Brain microvascular endothelial cell (primary cell): ENCODE measurements around the gene MPHOSPH9.

Experiments used
- DNase-seq: peaks from one replicate; pipeline ENCODE4 v3.0.0-alpha.2; 2020
- H3K27ac ChIP-seq: fragments of 250-450 bp; sonication (Bioruptor Pico); 2 replicates; pipeline ENCODE4 v1.5.1; 2020; ENCODE audit warnings: mild to moderate bottlenecking, moderate library complexity
- H3K27me3 ChIP-seq: fragments of 250-450 bp; sonication (Bioruptor Pico); replicated peaks from 2 replicates; pipeline ENCODE4 v1.5.1; 2020; ENCODE audit warnings: mild to moderate bottlenecking
- H3K36me3 ChIP-seq: fragments of 250-450 bp; sonication (Bioruptor Pico); replicated peaks from 2 replicates; pipeline ENCODE4 v1.5.1; 2020; ENCODE audit warnings: mild to moderate bottlenecking
- H3K4me3 ChIP-seq: 2 replicates; pipeline ENCODE4 v1.5.1; 2011; ENCODE audit warnings: low read depth, mild to moderate bottlenecking, control low read depth, low read length, moderate library complexity
- in situ Hi-C: cut with HindIII; loops from 2 replicates; pipeline ENCODE4 v1.10.0; 2017; ENCODE audit warnings: low sequenced_read_pairs, low pct_ligation_motif_present
- TF ChIP-seq, protein P1 (sequence below): IDR thresholded peaks from 2 replicates; pipeline ENCODE4 v1.5.1; 2011; ENCODE audit warnings: low read depth, mild to moderate bottlenecking, moderate library complexity, low read length, control low read depth, inconsistent platforms; ENCODE audit errors: missing control alignments

Gene MPHOSPH9

DNA sequence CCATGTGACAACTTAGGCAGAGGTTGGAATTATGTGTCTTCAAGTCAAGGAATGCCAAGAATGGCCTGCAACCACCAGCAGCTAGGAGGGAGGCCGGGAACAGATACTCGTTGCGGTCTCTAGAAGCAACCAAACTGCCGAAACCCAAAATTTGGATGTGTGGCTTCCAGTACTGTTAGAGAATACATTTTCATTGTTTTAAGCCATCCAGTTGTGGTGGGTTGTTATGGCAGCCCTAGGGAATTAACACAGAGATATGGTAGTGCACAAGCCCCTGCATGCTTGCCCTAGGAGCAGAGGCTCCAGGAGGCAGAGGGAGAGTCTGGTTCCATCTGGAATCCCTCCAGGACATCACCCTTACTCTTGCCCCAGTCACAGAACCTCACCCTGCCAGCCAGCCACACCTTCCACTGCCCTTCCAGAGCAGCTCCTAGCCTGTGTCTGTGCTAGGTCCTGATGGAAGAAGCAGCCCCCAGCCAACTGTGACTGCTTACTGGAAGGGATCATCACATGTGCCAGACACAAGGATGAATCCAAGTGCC lies 101.6 kb downstream of the MPHOSPH9 start:
- no peak overlapping the region for H3K4me3 ChIP-seq
- DNase-seq = peak; percentile 39
- TF ChIP-seq, protein P1, sequence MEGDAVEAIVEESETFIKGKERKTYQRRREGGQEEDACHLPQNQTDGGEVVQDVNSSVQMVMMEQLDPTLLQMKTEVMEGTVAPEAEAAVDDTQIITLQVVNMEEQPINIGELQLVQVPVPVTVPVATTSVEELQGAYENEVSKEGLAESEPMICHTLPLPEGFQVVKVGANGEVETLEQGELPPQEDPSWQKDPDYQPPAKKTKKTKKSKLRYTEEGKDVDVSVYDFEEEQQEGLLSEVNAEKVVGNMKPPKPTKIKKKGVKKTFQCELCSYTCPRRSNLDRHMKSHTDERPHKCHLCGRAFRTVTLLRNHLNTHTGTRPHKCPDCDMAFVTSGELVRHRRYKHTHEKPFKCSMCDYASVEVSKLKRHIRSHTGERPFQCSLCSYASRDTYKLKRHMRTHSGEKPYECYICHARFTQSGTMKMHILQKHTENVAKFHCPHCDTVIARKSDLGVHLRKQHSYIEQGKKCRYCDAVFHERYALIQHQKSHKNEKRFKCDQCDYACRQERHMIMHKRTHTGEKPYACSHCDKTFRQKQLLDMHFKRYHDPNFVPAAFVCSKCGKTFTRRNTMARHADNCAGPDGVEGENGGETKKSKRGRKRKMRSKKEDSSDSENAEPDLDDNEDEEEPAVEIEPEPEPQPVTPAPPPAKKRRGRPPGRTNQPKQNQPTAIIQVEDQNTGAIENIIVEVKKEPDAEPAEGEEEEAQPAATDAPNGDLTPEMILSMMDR = no peak
- H3K27me3 ChIP-seq = no peaks in the 10 kb centered on the region
- H3K36me3 ChIP-seq = no peaks in the 10 kb centered on the region
- no peak overlapping the region for H3K27ac ChIP-seq
- in situ Hi-C loops = no loop called here

DNA sequence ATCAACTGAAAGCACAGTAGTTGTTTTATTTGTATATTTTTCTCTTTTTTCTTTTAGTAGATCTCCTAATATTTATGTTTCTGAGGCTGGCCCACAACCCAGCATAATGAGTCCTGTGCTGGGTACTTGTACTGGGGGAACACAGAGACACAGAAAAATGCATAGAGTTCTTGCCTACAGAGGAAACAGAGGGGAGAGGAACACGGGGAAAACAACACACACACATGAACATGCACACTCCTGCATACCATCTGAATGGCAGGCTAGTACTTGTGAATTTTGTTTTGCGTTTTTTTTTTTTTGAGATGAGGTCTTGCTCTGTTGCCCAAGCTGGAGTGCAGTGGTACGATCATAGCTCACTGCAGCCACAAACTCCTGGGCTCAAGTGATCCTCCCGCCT lies 103.3 kb downstream of the MPHOSPH9 start:
- no peak overlapping the region for H3K4me3 ChIP-seq
- no peaks in the 10 kb centered on the region for H3K36me3 ChIP-seq
- TF ChIP-seq, protein P1 = no peak
- in situ Hi-C loops = no loop called here
- no peaks in the 10 kb centered on the region for H3K27me3 ChIP-seq
- H3K27ac ChIP-seq = no peak overlapping the region
- DNase-seq = no peak

DNA sequence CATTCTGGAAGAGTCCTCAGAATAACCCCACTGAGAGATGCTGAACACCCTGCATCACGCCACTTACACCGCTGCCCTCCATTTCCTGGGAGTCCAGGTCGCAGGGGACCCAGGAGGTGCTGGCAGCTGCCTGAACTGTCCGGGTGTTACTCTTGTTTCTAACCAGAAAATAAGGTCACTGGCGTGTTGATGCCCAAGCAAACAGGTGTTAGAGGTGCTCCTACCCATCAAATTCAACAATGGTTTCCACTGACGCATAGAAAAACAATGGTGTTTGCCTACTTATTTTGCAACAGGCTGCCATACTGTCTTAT lies 105.8 kb downstream of the MPHOSPH9 start:
- no peak overlapping the region for H3K4me3 ChIP-seq
- DNase-seq = no peak
- in situ Hi-C loops = no loop called here
- TF ChIP-seq, protein P1 = no peak
- peak overlapping the region; percentile 73 for H3K27ac ChIP-seq
- H3K36me3 ChIP-seq = no peaks in the 10 kb centered on the region
- H3K27me3 ChIP-seq = no peaks in the 10 kb centered on the region

DNA sequence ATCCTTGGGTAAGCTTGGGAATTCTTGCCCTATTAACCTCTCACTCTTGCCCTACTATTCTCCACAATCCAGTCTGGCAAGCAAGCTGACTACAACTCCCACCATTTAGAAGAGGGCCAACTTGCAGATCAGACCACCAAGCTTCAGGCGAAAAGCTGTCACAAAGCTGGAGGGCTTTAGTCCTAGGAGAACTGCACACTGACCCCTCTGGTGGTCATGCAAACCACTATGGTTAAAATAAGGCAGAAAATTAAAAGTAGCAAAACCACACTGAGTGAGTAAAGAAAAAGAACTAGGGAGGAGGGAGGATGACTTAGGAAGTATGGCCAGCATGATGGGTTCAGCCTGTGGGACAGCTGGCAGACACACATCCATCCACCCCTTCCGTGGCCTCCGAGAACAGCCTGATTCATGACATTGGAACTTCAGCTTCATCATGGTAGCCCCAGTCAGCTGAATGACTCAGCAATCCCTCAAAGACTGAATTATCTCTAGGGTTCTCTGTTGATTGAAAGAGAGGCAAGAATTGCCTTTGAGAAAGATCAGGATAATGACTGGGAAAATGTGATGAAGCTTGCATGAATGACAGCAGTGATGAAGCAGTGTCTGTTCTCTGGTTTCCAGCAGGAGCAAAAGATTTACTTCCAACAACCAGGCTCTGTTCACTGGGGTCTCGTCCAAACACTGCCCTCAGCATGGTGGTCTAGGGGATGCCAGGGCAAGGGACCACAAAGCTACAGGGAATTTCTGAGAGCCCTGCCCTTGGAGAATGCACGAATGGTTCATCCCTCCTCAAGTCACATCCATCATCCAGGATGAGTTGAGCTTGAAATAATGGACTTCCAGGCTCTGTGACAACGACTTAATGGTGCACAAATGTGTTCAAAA lies 106.4 kb downstream of the MPHOSPH9 start:
- TF ChIP-seq, protein P1 = peak; percentile 74
- Histone ChIP-seq H3K36me3 (no peaks in the 10 kb centered on the region), H3K27me3 (no peaks in the 10 kb centered on the region), H3K27ac (peak overlapping the region; percentile 73), H3K4me3 (no peak overlapping the region)
- DNase-seq = peak; percentile 99
- in situ Hi-C loops = no loop called here

DNA sequence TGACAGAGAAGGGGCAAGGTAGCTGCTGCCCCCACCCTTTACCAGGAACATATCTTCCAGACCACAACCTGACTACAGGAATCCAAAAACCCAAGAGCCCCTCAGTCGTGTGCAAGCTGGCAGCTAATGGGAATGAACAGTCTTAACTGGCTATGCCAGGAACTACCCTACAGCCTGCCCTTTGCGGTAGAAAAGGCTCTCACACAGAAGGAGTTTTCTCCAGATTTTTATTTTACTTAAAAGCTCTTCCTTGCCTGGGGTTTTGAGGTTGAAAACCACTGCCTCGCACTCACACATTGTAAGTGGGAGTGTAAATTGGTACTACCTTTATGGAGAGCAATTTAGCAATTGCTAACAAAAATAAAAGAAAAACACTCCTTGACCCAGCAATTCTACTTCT lies 110.3 kb downstream of the MPHOSPH9 start:
- H3K36me3 ChIP-seq = no peaks in the 10 kb centered on the region
- TF ChIP-seq, protein P1 = no peak
- no peak for DNase-seq
- no peak overlapping the region for H3K27ac ChIP-seq
- no peak overlapping the region for H3K4me3 ChIP-seq
- no peaks in the 10 kb centered on the region for H3K27me3 ChIP-seq
- in situ Hi-C loops = no loop called here
